Kidney (tissue), 14 donors: ENCODE results near the gene TBC1D10A. TPM values are rescaled to one million over a fixed set of nuclear protein-coding genes. Genes with fewer than 3 reads are reported as not detected.
A peak's percentile ranks its signal among the peaks of the same experiment; 100 is the strongest.

Experiments
- DNase-seq, 5 donors: peaks; one replicate each; pipeline ENCODE4 v3.0.0-alpha.2; 2013 to 2020
- FAIRE-seq: peaks from 2 replicates; lab custom pipeline; 2012; peaks lifted over from hg19 to GRCh38; lab: Jason Lieb, UNC
- H3K27ac ChIP-seq, 2 donors: one replicate each; pipeline ENCODE4 v1.7.0; 2013; ENCODE audit warnings: low read depth in 2 of 2, low read length in 2 of 2, inconsistent platforms in 1 of 2
- H3K27me3 ChIP-seq: one replicate; pipeline ENCODE4 v1.7.1; 2013; ENCODE audit warnings: low read length, inconsistent platforms; ENCODE audit not compliant: control insufficient read depth, insufficient read depth
- H3K36me3 ChIP-seq, 3 donors: one replicate each; pipeline versions ENCODE4 v1.7.0 to v1.7.1; 2013; ENCODE audit warnings: low read length in 3 of 3, control low read depth in 1 of 3, inconsistent platforms in 1 of 3; ENCODE audit not compliant: insufficient read depth in 3 of 3, control insufficient read depth in 2 of 3
- H3K4me1 ChIP-seq, 3 donors: one replicate each; pipeline versions ENCODE4 v1.7.0 to v1.7.1; 2013; ENCODE audit warnings: low read length in 3 of 3, inconsistent platforms in 1 of 3, low read depth in 1 of 3; ENCODE audit not compliant: control insufficient read depth in 2 of 3, insufficient read depth in 2 of 3
- H3K4me3 ChIP-seq, 3 donors: one replicate each; pipeline versions ENCODE4 v1.7.0 to v1.8.1; 2013; ENCODE audit warnings: low read length in 3 of 3, control low read depth in 1 of 3, inconsistent platforms in 1 of 3
- H3K9ac ChIP-seq, 3 donors: one replicate each; pipeline versions ENCODE4 v1.7.0 to v1.7.1; 2013; ENCODE audit warnings: low read length in 3 of 3, control low read depth in 1 of 3, inconsistent platforms in 1 of 3
- H3K9me3 ChIP-seq, 3 donors: one replicate each; pipeline versions ENCODE4 v1.7.0 to v1.7.1; 2013; ENCODE audit warnings: low read length in 3 of 3, control low read depth in 1 of 3, inconsistent platforms in 1 of 3; ENCODE audit not compliant: control insufficient read depth in 2 of 3, insufficient read depth in 1 of 3
- CTCF ChIP-seq: IDR thresholded peaks from 3 replicates; pipeline ENCODE4 v1.5.1; 2012; ENCODE audit warnings: mild to moderate bottlenecking, moderate library complexity, borderline replicate concordance; ENCODE audit not compliant: insufficient read depth; ENCODE audit errors: extremely low read depth
- intact Hi-C: fragments of 100-400 bp; cut with DNase I; formaldehyde crosslinking; loops from one replicate; pipeline ENCODE4 v1.11.1; 2022
- polyA plus RNA-seq: library from polyadenylated mRNA; stranded (reverse); fragments of 350-450 nt; fragmentation: Illumina TruSeq; extraction: RNeasy Lipid Tissue Mini Kit (QIAGEN cat#74804); gene quantifications from one replicate; pipeline ENCODE4 v1.2.3, GENCODE V29; 2014; ENCODE audit warnings: low read depth, low replicate concordance; ENCODE audit not compliant: insufficient read depth
- total RNA-seq: library from RNA; stranded (reverse); fragmentation: NEBNext Ultra II Directional; extraction: Animal tissue kit (Norgen Biotek cat#: 25700); gene quantifications from one replicate; pipeline ENCODE4 v1.2.1, GENCODE V29; 2021
- donor health status: control.
- donor health status: control.
- donor health status: control.
- donor health status: control.
- donor health status: control.
- donor health status: DM: yes; HTN: yes; CAD: no.
- donor health status: Normal renal cell carcinoma (clear cell type).

TBC1D10A gene
- total and polyA plus RNA-seq, 2 donors from 2014 or later = 31.0 to 34.5 TPM

GRCh38 chr22:30308518-30309230 is 18.1 kb downstream of the TBC1D10A start:
- no peak for TF ChIP-seq CTCF
- Histone ChIP-seq H3K27me3 (no peaks in the 10 kb centered on the region), H3K9me3 (no peaks in the 10 kb centered on the region), H3K4me1 (peaks cover 8 to 90% (median 77%) of the 10 kb centered on the region in 3 donors), H3K27ac (peak overlapping the region; percentile 84 to 85), H3K9ac (peak overlapping the region in 1 of 3 donors; percentile 32), H3K4me3 (no peak overlapping the region), H3K36me3 (peaks cover 0 to 6% (median 4%) of the 10 kb centered on the region in 3 donors)
- intact Hi-C loops = no loop called here
- DNase-seq (peak in 4 of 5 donors; percentile 57 to 69 (median 62)), FAIRE-seq (no peak)

GRCh38 chr22:30308093-30308492 is 18.6 kb downstream of the TBC1D10A start:
- Histone ChIP-seq H3K9me3 (no peaks in the 10 kb centered on the region), H3K4me3 (no peak overlapping the region), H3K9ac (no peak overlapping the region), H3K36me3 (peaks cover 0 to 11% (median 10%) of the 10 kb centered on the region in 3 donors), H3K27ac (peak overlapping the region in 1 of 2 donors; percentile 84), H3K27me3 (no peaks in the 10 kb centered on the region), H3K4me1 (peaks cover 8 to 94% (median 82%) of the 10 kb centered on the region in 3 donors)
- FAIRE-seq (no peak), DNase-seq (peak in 1 of 5 donors; percentile 39)
- no peak for TF ChIP-seq CTCF
- intact Hi-C loops = no loop called here

- Histone ChIP-seq H3K9me3 (no peaks in the 10 kb centered on the region), H3K9ac (peak overlapping the region in 2 of 3 donors; percentile 23 to 44), H3K4me3 (peak overlapping the region in 1 of 3 donors; percentile 11)
These were observed 19.6 kb downstream of the TBC1D10A start for GRCh38 chr22:30307041-30307574.

More at GRCh38 chr22:30307041-30307574, 19.6 kb downstream of the TBC1D10A start:
- H3K27me3 ChIP-seq = no peaks in the 10 kb centered on the region
- H3K4me1 ChIP-seq = peaks cover 8 to 88% (median 76%) of the 10 kb centered on the region in 3 donors
- no peak for FAIRE-seq
- TF ChIP-seq CTCF = no peak
- peaks cover 0 to 11% (median 10%) of the 10 kb centered on the region in 3 donors for H3K36me3 ChIP-seq
- DNase-seq = no peak
- peak overlapping the region in 1 of 2 donors; percentile 63 for H3K27ac ChIP-seq
- intact Hi-C loops = no loop called here
